Stromal cell of bone marrow (primary cell): ENCODE results near the gene ADORA1.

Experiments used
- DNase-seq: peaks from one replicate; pipeline ENCODE4 v3.0.0-alpha.2; 2012; ENCODE audit warnings: low read depth

The ADORA1 gene

GRCh38 chr1:203173011-203173555 is 45.6 kb downstream of the ADORA1 start:
- DNase-seq = no peak

- no peak for DNase-seq
Measured at GRCh38 chr1:203173566-203173965, 46.0 kb downstream of the ADORA1 start.

GRCh38 chr1:203174324-203174985 is 46.9 kb downstream of the ADORA1 start:
- no peak for DNase-seq

GRCh38 chr1:203175237-203175826 is 47.8 kb downstream of the ADORA1 start, which contains the start of gene MYBPH:
Gene MYBPH, minus strand, starts transcription at chr1:203175826. Its CDS starts 71 bp downstream, at chr1:203175755.
- no peak for DNase-seq

GRCh38 chr1:203175827-203176241 is 48.3 kb downstream of the ADORA1 start:
- no peak for DNase-seq

- DNase-seq = no peak
Measured at GRCh38 chr1:203176273-203177035, 48.9 kb downstream of the ADORA1 start.

- no peak for DNase-seq
Measured at GRCh38 chr1:203177036-203177405, 49.5 kb downstream of the ADORA1 start.

- DNase-seq = no peak
Measured at GRCh38 chr1:203177470-203178039, 50.0 kb downstream of the ADORA1 start.

- no peak for DNase-seq
Measured at GRCh38 chr1:203178083-203178482, 50.6 kb downstream of the ADORA1 start.

GRCh38 chr1:203178821-203179666 is 51.5 kb downstream of the ADORA1 start:
- DNase-seq = no peak

GRCh38 chr1:203179667-203180005 is 52.1 kb downstream of the ADORA1 start:
- no peak for DNase-seq

GRCh38 chr1:203180611-203181330 is 53.2 kb downstream of the ADORA1 start:
- DNase-seq = no peak

GRCh38 chr1:203181586-203182386 is 54.3 kb downstream of the ADORA1 start:
- DNase-seq = no peak

GRCh38 chr1:203182387-203182953 is 54.9 kb downstream of the ADORA1 start:
- DNase-seq = no peak

- DNase-seq = no peak
Measured at GRCh38 chr1:203183828-203184227, 56.3 kb downstream of the ADORA1 start.

GRCh38 chr1:203184467-203184866 is 56.9 kb downstream of the ADORA1 start:
- DNase-seq = no peak

GRCh38 chr1:203185061-203185461 is 57.5 kb downstream of the ADORA1 start:
- DNase-seq = no peak

GRCh38 chr1:203185585-203185984 is 58.1 kb downstream of the ADORA1 start:
- no peak for DNase-seq

- DNase-seq = no peak
Measured at GRCh38 chr1:203186091-203186445, 58.5 kb downstream of the ADORA1 start.
